H1 (cell line): ENCODE results near the gene MRGPRX1.

Source experiments
- BRCA1 ChIP-seq: IDR thresholded peaks from 2 replicates; pipeline ENCODE4 v1.6.1; 2012; ENCODE audit warnings: low read depth, low read length, improper control_type of control experiment
- EP300 ChIP-seq, 2 experiments: IDR thresholded peaks; 1 replicate in 1 of 2; 2 replicates in 1 of 2; pipeline ENCODE4 v1.6.1; 2011 to 2012; ENCODE audit warnings: low read depth in 2 of 2, low read length in 2 of 2, mild to moderate bottlenecking in 2 of 2, borderline replicate concordance in 1 of 2, inconsistent platforms in 1 of 2, moderate library complexity in 1 of 2
- FOSL1 ChIP-seq: IDR thresholded peaks from 2 replicates; pipeline ENCODE4 v1.6.1; 2011; ENCODE audit warnings: mild to moderate bottlenecking, low read depth, low read length, moderate library complexity; ENCODE audit not compliant: insufficient read depth
- MAX ChIP-seq: IDR thresholded peaks from 2 replicates; pipeline ENCODE4 v1.6.1; 2012; ENCODE audit warnings: inconsistent platforms
- NRF1 ChIP-seq: IDR thresholded peaks from 2 replicates; pipeline ENCODE4 v1.6.1; 2011; ENCODE audit warnings: mild to moderate bottlenecking, low read depth, low read length, improper control_type of control experiment
- PHF8 ChIP-seq: fragments of 200-600 bp; sonication (generic); conservative IDR thresholded peaks from 2 replicates; pipeline ENCODE4 v1.7.1; 2012; ENCODE audit warnings: low read depth, mild to moderate bottlenecking, inconsistent platforms, low read length, moderate library complexity
- POLR2AphosphoS5 ChIP-seq: IDR thresholded peaks from 2 replicates; pipeline ENCODE4 v1.6.1; 2011; ENCODE audit warnings: low read depth, low read length
- RFX5 ChIP-seq: IDR thresholded peaks from 2 replicates; pipeline ENCODE4 v1.6.1; 2011; ENCODE audit warnings: low read depth, low read length, improper control_type of control experiment, borderline replicate concordance
- SP1 ChIP-seq: IDR thresholded peaks from 2 replicates; pipeline ENCODE4 v1.6.1; 2011; ENCODE audit warnings: low read depth, low read length
- TAF1 ChIP-seq: IDR thresholded peaks from 2 replicates; pipeline ENCODE4 v1.6.1; 2011; ENCODE audit warnings: mild to moderate bottlenecking, low read depth, low read length
- TF ChIP-seq, protein P1 (sequence below), 3 experiments: IDR thresholded peaks; 1 replicate in 2 of 3; 2 replicates in 1 of 3; pipeline versions ENCODE4 v1.5.1 to v1.6.1; 2011; ENCODE audit warnings: low read length in 3 of 3, mild to moderate bottlenecking in 3 of 3, inconsistent platforms in 2 of 3, low read depth in 1 of 3, moderate library complexity in 1 of 3; ENCODE audit not compliant: insufficient read depth in 1 of 3; ENCODE audit errors: control extremely low read depth in 1 of 3
- TF ChIP-seq, protein P2 (sequence below): IDR thresholded peaks from 2 replicates; pipeline ENCODE4 v1.6.1; 2011; ENCODE audit warnings: low read length, improper control_type of control experiment

DNA sequence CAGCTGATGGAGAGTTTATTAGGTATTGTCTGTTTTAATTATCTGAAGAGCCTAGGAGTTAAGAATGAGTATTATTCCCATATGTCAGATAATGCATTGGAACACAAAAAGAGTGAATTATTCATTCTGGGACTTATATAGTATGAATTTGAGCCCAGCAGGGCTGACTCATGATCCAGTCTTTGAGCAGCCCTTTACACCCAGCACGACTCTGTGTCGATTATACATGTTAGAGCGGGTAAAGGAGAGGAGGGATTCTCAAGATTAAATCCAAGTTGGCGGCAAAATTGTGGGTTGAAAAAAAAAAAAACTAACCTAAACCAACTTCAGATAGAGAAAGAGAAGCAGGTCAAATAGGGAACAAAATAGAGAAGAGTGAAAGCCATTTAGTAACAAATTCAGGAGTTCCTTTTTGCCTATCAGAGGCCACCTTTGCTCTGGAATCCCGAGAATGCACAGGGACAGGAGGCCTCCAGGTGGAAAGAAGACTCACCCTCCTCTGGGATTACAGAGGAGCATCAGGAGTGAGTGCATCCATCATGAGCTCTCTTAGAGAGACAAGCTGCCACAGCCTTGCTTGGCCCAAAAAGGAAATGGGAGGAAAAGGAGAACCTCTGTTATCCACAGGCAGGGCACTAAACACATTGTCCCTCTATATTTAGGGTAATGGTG is 3.1 kb downstream of the MRGPRX1 start:
- TF ChIP-seq POLR2AphosphoS5 (no peak), RFX5 (no peak), NRF1 (no peak), MAX (no peak), TAF1 (no peak), EP300 (IDR thresholded peaks at IDR 0.05; ENCODE audit: borderline replicate concordance in 1 of 2, low read depth in 2 of 2, low read length in 2 of 2) (no peak), FOSL1 (no peak), PHF8 (no peak), BRCA1 (no peak), SP1 (peak; percentile 82)
- TF ChIP-seq, protein P1, sequence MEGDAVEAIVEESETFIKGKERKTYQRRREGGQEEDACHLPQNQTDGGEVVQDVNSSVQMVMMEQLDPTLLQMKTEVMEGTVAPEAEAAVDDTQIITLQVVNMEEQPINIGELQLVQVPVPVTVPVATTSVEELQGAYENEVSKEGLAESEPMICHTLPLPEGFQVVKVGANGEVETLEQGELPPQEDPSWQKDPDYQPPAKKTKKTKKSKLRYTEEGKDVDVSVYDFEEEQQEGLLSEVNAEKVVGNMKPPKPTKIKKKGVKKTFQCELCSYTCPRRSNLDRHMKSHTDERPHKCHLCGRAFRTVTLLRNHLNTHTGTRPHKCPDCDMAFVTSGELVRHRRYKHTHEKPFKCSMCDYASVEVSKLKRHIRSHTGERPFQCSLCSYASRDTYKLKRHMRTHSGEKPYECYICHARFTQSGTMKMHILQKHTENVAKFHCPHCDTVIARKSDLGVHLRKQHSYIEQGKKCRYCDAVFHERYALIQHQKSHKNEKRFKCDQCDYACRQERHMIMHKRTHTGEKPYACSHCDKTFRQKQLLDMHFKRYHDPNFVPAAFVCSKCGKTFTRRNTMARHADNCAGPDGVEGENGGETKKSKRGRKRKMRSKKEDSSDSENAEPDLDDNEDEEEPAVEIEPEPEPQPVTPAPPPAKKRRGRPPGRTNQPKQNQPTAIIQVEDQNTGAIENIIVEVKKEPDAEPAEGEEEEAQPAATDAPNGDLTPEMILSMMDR (IDR thresholded peaks at IDR 0.05; ENCODE audit: control extremely low read depth in 1 of 3, insufficient read depth in 1 of 3, low read depth in 1 of 3, low read length in 3 of 3), result no peak
- TF ChIP-seq, protein P2, sequence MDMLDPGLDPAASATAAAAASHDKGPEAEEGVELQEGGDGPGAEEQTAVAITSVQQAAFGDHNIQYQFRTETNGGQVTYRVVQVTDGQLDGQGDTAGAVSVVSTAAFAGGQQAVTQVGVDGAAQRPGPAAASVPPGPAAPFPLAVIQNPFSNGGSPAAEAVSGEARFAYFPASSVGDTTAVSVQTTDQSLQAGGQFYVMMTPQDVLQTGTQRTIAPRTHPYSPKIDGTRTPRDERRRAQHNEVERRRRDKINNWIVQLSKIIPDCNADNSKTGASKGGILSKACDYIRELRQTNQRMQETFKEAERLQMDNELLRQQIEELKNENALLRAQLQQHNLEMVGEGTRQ, result no peak
